ENCODE measurements around the gene MEX3B. TPM values are rescaled to one million over a fixed set of nuclear protein-coding genes. Genes with fewer than 3 reads are reported as not detected.

Gene MEX3B
- total and polyA plus RNA-seq, 9 of the 15 experiments (the other 6 are each of a cell fraction or from before 2014, with no cell fraction given): 0.94 to 12.8 (median 3.6) TPM

GRCh38 chr15:82051664-82052063 lies 5.8 kb upstream of the MEX3B start:
- POLR2A ChIA-PET: no interaction called here
- H3K4me3 ChIP-seq: no peak overlapping the region
- H3K27ac ChIP-seq (ENCODE audit: extremely low read depth, low read depth, low read length): no peak overlapping the region
- FAIRE-seq (peak; percentile 91), DNase-seq (ENCODE audit: extremely low read depth in 1 of 4, low spot score in 3 of 4) (peak in 2 of 4 experiments; percentile 48 to 57), ATAC-seq (0 out of 3 replicates have a peak, but pooled peaks have one; percentile 13)
- in situ Hi-C loops (cut with MboI) (no loop called here), intact Hi-C loops (cut with micrococcal nuclease) (no loop called here)
- H3K9me1 ChIP-seq (ENCODE audit: control insufficient read depth, insufficient read depth, low read length): no peaks in the 10 kb centered on the region
- H3K36me3 ChIP-seq (ENCODE audit: control insufficient read depth, insufficient read depth, low read length): no peaks in the 10 kb centered on the region
- CTCF ChIA-PET (ENCODE audit: low intra/inter-chr PET ratio): no interaction called here
- H3K79me2 ChIP-seq (ENCODE audit: control insufficient read depth, insufficient read depth, low read length): no peaks in the 10 kb centered on the region
- H3K4me1 ChIP-seq (replicated peaks in 1 of 2; ENCODE audit: control insufficient read depth in 2 of 2, insufficient read depth in 2 of 2, low read length in 2 of 2): peaks cover 2 to 9% of the 10 kb centered on the region in 2 experiments; a peak in 3 of 5 replicates
- peak overlapping the region; percentile 45; the same call in 1 of the 2 replicates for H2AFZ ChIP-seq (ENCODE audit: low read depth, low read length)
- H3K27me3 ChIP-seq (ENCODE audit: control insufficient read depth in 2 of 2, insufficient read depth in 2 of 2, low read length in 2 of 2): peaks cover 0 to 5% of the 10 kb centered on the region in 2 experiments; a peak in 1 of 5 replicates
- H3K9me3 ChIP-seq (replicated peaks; ENCODE audit: control insufficient read depth, insufficient read depth, low read depth, low read length): no peaks in the 10 kb centered on the region
- WGBS (ENCODE audit: insufficient coverage, low coverage, missing lambda C conversion rate): 7% methylated on average over 6 of the region's 6 CpGs
- no peaks in the 10 kb centered on the region for H4K20me1 ChIP-seq (replicated peaks; ENCODE audit: control insufficient read depth, insufficient read depth, low read length)
- H3K4me2 ChIP-seq (ENCODE audit: insufficient read depth, low read length): peak overlapping the region; percentile 51
- no peak overlapping the region for H3K9ac ChIP-seq (ENCODE audit: insufficient read depth in 1 of 2, low read depth in 2 of 2, low read length in 2 of 2)
- no TSS peak for BruUV-seq (replicated peaks)
- TF ChIP-seq KDM1A (IDR thresholded peaks at IDR 0.05): 0 out of 4 replicates have a peak, but pooled peaks of 1 of the 2 experiments have one; percentile 21
- no peak for TF ChIP-seq CSDE1 (IDR thresholded peaks at IDR 0.05)
- no peak for TF ChIP-seq MYC (IDR thresholded peaks at IDR 0.05; ENCODE audit: low read depth, low read length)
- no peak for TF ChIP-seq MYC (CRISPR knock-in tag; IDR thresholded peaks at IDR 0.05; ENCODE audit: borderline replicate concordance, low read depth)
- TF ChIP-seq RAD21 (CRISPR knock-in tag; conservative IDR thresholded peaks at IDR 0.05 in 1 of 2, IDR thresholded peaks at IDR 0.05 in 1 of 2): peak; percentile 17 to 61; a peak in 2 of 4 replicates
- TF ChIP-seq YY1 (IDR thresholded peaks at IDR 0.05; ENCODE audit: borderline replicate concordance in 1 of 3, control insufficient read depth in 1 of 3, extremely low read depth in 1 of 3, insufficient read depth in 3 of 3, insufficient read length in 1 of 3, insufficient replicate concordance in 2 of 3, low read depth in 1 of 3, low read length in 2 of 3): peak in 1 of 3 experiments; percentile 45
- TF ChIP-seq SP2 (IDR thresholded peaks at IDR 0.05; ENCODE audit: extremely low read depth, low read depth, low read length, poor library complexity, severe bottlenecking): no peak
- 0 out of 2 replicates have a peak, but pooled peaks have one; percentile 7 for TF ChIP-seq JUND (IDR thresholded peaks at IDR 0.05; ENCODE audit: borderline replicate concordance, low read depth, low read length)
- no peak for TF ChIP-seq JUND (tag; IDR thresholded peaks at IDR 0.05; ENCODE audit: borderline replicate concordance, low read depth, low read length)
- no peak for TF ChIP-seq ZNF445 (CRISPR knock-in tag; IDR thresholded peaks at IDR 0.05; ENCODE audit: low read depth)
- no peak for TF ChIP-seq RB1 (IDR thresholded peaks at IDR 0.05; ENCODE audit: low read depth)
- TF ChIP-seq REST (IDR thresholded peaks at IDR 0.05; ENCODE audit: borderline replicate concordance): peak; percentile 16; the same call in 1 of the 2 replicates
- TF ChIP-seq REST (CRISPR knock-in tag; IDR thresholded peaks at IDR 0.05; ENCODE audit: low read depth): no peak
